Activated CD4-positive, alpha-beta T cell treated with anti-CD3 and anti-CD28 coated beads, Interleukin-2, amount 50 U/mL, for 24 hours (primary cell): Measurements from ENCODE around the gene FTO.

Source experiments
- DNase-seq, 2 donors: peaks; one replicate each; pipeline ENCODE4 v3.0.0-alpha.2; 2020; ENCODE audit warnings: low read depth in 1 of 2, low spot score in 1 of 2

FTO gene

DNA sequence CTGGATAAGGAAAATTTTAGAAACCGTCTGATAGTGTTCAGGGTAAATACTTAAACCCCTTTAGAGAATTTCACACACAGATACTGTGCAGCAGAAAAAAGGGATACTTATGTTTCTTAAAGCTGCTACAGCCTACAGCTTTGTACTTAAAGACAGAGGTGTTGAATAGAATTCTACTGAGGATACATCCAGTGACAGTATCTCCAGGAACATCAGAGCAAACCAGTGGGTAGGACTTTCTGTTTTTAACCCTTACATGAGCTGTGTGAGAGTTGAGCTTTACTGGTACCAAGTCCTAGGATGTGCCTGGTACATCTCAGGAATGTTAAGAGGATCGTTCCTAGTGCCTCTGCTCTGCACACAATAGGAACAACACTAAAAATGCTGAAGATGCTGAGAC lies 191.5 kb downstream of the FTO start:
- DNase-seq, result no peak

DNA sequence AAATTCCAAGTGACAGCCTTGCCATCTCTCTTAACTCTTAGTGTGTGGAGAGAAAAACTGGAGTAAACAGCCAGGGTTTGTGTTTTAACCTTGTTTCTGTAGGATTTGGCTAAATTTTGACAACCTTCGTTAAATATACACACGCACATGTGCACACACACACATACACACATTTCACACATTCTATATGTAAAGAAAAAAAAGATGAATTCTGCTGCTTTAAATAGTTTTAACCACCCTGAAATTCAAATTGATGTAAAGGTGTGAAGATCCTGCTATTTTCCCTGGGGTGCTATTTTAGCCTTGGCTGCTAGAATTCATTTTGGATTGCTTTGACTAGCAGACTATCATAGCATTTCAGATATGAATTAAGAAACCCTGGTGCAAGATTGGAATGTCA lies 191.9 kb downstream of the FTO start:
- DNase-seq, result no peak

DNA sequence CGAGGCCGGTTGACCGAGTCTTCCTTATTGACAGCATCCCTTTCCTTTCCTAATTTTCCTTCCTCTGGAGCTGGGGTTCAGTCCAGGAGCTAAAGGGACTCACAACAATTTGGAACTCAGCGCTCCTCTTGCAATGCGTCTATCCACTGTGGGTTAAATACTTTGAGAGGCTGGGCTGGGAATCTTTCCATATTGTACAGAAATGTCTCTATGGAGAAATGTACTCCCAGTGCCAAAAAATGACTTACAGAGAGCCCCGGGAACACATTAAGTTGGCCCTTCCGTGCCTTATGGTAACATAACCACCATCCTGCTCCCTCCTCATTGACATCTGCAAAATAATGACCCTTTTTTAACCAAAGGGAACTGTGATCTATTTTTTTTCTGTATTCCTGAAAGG lies 192.8 kb downstream of the FTO start:
- no peak for DNase-seq

DNA sequence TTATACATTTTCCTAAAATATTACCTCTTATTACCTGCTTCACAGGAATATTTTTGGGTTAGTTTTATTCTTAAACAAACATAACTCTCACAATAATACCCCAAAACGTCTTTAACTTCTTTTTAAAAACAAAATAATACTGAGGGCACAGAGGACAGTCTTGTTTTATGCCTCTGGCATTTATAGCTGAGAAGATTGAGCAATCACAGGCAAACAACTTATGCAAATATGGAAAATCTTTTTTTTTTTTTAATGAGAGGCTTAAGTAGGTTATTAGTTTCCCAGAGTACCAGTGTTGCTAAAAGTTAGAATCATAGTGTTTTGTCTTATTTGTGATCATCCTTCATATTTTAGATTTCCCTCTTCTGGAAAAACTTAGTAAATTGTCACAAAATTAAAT lies 195.0 kb downstream of the FTO start:
- no peak for DNase-seq

DNA sequence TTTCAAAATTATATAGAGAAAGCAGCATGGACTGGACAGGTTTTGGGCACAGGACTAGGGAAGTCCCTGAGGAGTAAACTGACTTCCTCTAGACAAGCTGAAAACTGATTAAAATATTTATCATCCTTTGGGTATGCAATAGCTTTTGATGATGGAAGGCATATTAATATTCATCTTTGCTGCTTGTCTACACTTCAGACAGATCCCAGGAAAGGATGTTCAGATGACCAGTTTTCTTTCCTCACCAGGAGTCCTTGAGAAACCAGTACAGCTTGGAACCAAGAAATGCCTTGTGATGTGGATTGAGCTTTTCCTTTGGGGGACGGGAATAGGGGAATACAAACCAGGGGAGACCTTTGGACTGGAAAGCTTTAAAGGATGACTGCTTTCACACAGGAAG lies 195.5 kb downstream of the FTO start:
- DNase-seq, result no peak

DNA sequence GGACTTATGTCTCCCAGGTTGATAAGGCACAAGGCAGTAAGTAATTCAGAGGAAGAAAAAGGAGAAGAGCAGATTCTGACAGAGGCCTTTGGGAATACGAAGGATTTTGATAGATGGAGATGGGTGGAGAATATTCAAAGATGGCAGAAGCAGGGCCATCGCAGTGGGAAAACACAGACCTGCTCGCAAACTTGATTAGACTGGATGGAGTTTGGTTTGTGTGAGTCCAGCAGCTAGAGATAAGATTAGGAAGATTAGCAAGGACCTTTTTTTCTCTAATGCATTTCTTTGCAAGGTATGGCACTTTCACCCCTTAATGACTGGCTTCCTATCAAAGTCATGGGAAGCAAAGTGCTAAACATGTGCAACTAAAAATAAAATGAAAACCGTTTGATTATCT lies 196.7 kb downstream of the FTO start:
- DNase-seq, result no peak

DNA sequence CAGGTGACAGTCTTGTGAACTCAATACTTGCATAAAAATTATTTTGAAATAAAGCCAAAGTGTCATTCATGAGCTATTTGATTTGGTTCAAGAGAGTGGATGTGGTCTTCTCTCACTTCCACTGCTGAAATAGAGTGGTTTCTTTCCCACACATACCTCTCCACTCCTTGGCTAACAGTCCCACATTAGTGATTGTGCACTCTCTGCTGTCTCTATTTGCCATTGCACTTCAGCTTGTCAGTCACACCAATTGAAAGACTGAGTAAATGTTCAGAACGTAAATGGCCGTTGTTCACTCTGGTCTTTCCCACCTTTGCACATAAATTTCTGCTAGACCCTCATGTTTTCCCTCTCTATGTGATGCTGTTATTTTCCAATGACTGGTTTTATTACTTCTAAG lies 197.5 kb downstream of the FTO start:
- DNase-seq, result no peak

DNA sequence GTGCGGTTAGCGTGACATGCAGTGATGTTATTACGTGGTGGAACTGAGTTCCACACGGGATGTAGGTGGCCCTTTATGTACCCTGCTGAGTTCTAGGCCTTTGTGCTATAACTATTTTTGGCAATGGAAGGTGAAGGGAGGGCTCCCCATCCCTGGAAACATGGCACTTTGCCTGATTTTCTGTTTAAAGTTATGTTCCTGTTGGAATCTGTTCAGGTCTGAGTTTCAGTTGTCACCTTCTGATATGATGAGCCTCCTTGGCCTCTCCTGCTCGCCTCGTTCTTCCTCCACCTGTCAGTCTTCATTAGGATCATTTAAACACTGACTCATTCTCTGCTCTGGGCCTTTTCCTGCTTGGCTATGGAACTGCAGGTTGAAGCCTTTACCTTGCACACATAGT lies 200.6 kb downstream of the FTO start:
- no peak for DNase-seq

DNA sequence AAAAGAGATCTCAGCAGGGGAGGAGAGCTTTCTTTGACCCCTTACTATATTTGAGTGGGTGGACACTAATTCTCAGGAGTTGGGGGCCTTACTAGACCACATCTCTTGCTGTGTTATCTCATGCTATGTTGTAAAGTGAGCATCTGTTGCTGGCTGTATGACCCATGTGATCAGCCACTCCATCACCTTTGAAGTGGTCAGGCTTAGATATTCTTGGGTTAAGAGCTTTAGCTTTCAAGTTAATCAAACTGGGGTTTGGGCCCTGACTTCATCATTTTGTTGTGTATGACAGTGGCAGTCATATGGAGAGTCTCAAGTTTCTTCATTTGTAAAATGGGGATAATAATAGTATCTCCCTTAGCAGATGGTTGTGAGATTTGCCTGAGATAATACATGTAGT lies 201.1 kb downstream of the FTO start:
- no peak for DNase-seq

DNA sequence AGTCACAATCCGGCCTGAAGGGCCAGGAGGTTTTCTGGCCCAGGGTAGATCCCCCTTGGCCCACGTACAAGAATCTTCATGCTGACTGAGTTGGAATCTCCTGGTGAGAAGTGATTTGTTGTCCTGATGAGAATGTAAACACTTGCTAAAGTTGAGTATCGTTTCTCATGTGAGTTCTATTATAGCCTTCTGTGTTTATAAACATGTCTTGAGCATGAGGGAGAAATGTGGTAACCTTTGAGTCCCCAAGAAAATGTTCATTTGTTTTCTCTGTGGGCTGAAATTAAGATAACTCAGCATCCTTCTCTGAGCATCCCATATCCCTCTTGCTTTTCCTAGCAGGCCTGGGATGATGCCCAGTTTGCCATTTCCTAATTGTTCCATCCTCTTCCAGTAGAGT lies 204.8 kb downstream of the FTO start:
- DNase-seq, result no peak

DNA sequence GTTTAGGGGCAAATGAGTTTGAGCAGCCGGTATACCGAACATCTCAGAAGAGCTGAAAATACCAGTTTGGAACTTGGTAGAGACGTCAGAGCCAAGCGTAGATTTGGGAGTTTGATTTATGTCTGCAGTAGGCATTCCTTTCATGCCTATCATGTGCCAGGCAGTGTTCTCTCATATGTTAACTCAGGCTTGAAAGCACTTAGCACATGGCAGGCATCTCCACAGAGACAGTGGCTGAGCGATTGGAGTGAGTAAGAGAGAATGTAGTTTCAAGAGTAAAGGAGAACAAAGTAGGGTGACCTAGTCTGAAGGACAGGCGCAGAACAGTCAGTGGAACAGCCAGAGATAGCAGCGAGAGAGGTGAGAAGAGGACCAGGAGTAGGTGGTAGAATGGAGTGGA lies 207.0 kb downstream of the FTO start:
- DNase-seq, result no peak

DNA sequence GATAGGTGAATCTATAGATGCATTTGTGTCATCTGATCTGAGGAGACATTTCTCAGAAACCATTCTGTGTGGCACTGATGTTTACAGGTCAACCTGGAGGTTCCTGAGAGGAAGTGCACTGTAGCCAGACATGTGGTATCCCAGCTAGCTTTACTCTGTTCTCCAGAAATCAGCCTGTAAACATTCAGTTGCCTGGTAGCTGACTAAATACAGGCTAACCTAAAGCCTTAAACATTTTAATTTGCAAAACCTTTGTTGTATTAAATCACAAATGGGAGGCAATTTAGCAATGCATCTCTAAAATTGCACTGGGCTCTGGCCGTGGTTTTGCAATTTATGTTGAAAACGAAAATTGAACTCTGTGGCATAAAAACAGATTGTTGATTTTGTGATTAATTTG lies 207.6 kb downstream of the FTO start:
- DNase-seq, result no peak

DNA sequence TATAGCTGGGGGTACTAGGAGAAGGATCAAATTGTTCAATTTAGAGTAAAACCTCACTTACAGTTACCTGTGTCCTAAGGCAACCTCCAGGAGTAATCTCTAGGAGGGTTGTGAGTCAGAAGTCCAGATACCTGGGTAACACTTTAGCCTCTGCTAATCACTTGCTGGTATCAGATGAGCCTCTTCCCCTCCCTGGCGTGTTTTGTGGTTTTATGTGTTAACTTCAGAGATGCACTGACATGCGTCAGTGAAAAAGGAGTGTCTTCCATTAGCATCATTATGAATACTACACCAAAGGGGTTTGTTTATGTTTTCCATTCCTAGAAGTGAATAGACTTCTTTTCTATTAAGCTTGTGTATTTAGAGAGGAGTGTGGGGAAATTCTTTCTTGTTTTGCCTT lies 208.2 kb downstream of the FTO start:
- DNase-seq, result peak in 1 of 2 donors; percentile 26

DNA sequence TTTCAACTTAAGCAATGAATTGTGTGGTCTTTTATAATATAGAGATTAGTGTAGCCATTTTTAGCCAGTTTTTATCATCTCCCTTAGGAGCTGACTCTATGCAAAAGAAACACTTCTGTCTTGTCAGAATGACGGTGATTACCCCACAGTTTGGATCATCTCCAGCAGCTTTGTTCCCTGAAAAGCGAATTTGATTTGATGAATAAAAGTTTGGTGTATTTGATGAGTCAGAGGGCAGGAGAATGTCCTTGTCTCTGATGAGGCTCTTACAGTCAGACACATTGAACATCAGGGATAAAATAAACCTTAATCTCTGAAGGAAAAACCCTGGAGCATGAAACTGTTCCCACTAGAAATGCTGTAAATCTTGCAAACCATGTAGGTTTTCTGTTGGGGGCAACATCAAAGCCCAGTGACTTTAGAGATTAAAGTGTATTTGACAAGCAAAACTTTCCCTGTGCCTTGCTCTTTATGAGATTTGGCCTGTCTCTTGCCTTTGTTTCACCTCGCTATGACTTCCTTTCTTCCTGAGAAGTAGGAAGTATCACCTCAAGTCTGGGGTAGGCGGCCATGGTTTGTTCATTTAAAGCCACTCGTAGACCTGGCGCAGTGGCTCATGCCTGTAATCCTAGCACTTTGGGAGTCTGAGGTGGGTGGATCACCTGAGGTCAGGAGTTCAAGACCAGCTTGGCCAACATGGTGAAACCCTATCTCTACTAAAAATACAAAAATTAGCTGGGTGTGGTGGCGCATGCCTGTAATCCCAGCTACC lies 209.3 kb downstream of the FTO start:
- no peak for DNase-seq

DNA sequence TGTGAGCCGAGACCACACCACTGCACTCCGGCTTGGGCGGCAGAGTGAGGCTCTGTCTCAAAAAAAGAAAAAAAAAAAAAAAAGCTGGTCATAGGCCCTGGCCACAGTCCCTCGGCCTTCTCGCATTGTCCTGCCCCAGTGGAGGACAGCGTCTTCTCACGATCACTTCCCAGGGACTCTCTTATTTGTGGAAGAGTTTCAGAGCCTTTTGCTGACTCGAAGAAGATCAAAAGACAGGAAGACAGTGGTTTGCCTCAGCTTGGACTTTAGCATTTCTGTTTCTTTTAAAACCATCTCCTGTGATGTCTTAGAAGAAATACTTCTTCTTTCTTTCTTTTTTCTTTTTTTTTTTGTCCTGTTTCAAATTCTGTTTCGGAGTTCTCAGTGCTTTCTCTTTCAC lies 210.0 kb downstream of the FTO start:
- no peak for DNase-seq

DNA sequence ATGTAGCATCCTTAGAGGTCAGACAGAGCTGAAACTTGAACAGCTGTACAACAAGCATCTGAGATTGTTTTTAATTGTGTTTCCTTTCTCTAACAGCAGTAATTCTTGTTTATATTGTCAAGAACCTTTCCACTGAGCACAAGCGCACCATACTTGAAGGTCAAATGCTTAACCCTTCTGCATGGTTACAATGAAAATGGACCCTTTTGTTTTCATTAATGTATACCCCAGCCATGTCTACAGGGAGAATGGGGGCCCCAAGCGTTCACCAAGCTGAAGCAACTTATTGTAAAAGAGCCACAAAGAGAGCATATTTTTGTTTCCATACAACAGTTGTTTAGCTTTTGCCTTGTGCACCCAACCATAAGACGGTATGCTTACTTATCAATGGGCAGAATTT lies 210.8 kb downstream of the FTO start:
- no peak for DNase-seq

DNA sequence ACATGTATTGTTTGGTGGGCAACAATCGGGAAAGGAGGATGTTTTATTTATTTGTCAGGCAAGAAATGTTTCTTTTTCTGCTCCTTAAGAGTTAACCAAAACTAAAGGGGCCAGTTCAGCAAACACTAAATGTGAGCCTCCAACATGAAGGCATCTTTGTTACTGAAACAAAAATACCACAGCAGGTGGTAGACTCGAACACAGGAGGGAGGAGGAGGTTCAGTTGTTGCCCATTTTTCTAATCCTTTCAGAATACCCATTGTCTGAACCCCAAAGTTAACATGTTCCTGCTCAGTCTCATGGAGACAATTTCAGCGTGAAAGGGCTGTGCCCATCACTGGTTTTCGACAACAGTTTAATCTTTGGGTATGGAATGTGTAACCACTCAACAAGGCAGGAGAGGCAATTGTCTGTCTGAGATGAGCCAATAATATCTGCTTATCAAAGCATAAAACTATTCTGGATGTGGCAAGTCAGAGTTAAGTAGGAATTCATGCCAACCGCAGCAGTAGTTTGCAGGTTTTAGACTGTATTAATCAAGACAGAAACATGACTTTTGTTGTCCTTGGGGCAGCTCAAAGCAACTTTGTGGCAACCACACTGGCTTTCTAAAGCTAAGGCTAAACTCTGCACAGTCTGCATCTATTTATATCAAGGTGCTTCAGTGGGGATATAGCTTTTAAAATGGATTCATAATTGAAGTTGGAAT lies 211.7 kb downstream of the FTO start:
- no peak for DNase-seq

DNA sequence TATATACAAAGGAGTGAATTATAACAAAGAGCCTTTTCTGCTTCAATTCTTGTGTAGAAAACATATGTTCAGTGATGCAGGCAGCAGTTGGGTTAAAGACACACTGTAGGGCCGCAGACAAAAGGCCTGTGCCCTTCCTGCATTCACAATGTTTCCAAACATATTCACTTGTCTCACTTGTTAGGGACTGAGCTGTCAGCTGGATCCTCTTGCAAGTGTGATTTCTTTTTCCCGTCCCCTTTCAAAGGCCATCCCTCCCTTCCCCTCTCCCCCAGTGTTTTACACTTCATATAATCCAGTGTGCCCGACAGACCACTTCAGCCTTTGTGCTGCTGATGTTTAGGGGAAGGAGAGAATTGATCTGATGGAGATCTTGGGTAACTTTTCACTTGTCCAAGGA lies 217.0 kb downstream of the FTO start:
- DNase-seq, result no peak

DNA sequence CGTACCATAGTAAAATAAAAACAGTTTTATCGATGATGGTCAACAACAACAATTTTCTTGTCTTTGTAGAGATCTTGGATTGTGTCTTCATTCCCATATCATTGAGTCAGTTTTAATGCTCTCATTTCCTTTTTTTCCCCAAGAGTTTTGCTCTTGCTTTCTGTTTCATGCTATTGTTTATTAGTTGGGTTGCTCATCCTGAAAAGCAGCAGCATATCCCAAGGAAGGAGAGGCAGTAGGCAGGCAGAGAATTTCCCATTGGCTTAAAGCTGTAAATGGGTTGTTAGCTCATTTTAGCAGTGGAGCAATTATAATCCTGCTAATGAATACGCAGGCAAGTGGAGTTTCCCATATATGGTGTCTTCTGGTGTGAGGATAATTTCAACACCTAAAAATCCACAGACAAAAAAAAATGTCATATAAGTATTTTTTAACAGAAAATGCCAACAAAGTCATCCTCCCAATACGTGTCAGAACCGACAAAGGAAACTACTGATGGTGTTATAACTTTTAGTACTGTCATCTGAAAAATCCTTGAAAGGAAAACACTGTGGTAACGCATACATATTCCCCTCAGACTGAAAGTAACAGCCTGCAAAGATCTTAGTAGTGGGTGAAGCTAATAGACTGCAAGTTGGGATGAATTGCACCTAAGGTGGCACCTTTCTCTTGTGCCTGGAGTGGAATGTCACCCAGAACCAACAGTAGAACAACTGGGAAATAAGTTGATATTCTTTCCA lies 218.3 kb downstream of the FTO start:
- no peak for DNase-seq

DNA sequence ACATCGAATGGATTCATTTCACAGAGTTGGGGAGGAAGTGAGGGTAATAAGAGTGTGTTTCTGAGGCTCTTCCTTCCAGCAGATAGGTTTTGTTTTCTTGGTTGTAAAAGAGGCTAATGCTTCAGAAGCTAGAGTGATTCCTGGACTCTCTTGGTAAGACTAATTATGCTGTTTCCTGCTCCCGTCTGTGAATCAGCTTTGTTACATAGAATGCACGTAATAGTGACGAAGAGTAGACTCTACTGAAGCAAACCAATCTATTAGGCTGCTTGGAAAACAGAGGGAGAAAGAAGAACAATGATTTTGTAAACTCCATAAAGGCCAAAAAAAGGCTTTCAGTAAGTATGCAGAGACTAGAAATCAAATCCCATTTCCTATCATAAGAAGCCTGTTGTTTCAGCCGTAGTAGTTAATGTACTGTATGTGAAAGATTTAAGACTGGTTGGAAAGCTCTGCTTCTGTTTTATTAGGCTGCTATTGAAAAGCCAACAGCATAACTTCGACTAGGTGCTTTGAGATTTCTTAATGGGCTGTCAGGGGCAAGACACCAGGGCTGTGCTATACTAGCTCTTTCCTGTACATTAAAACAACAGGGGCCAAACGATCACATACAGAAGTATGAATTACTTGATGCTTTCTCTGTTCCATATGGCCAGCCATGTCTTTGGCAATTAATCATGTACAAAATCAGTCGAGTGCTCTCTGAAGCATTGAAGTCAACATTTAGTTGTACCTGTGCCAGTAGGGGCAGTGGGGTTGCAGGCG lies 219.0 kb downstream of the FTO start:
- DNase-seq, result no peak

DNA sequence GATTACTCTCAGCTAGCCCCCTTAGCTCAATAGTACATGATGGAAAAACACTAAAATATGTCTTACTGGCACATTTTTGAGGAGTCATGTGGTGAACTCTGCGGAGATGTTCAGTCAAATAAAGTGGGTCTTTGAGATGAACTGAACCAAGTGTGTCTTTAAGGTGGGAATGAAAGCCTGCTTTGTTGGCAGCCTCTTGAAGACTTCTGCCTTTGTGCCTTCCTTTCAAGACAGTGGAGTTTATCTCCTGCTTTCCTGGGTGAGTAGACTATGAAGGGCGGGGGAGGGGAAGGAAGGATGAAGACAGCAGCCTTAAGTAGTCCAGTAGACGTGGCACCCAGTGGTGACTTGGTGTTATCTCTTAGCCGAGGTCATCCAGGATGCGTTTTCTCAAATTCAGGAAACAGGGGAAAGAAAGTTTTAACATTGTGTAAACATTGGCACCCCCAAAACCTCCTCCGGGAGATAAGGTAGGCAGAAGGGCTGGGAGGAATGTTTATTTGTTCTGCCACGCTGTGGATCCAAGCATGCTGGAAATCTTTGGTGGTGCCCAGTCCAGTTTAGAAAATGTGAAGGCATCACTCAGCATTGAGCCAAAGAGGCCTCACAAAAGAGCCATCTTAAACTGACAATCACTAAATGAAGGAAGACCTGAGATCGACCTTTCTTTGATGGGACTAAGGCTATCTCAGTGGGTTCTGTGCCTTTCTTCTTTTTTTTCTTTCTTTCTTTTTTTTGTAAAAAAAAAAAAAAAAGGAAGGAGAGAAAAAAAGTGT lies 220.6 kb downstream of the FTO start:
- DNase-seq, result no peak
